CD14-positive monocyte (primary cell): ENCODE measurements around the gene DCUN1D3. TPM values are rescaled to one million over a fixed set of nuclear protein-coding genes. Genes with fewer than 3 reads are reported as not detected.
"Not testable (repeated sequence)": the region's sequence is repeated elsewhere in the genome, so short reads cannot be mapped to it uniquely, and the experiment has no call there.

ENCODE experiments used
- DNase-seq, 3 donors: peaks; one replicate each; pipeline ENCODE4 v3.0.0-alpha.2; 2011 to 2022
- H2AFZ ChIP-seq: 2 replicates; pipeline ENCODE4 v1.6.0; 2012; ENCODE audit warnings: mild to moderate bottlenecking, low read depth, low read length, inconsistent platforms; ENCODE audit not compliant: insufficient read depth, poor library complexity, severe bottlenecking
- H3K27ac ChIP-seq, 2 donors: 1 replicate in 1 of 2; 2 replicates in 1 of 2; pipeline ENCODE4 v1.5.1; 2012 to 2013; ENCODE audit warnings: low read length in 2 of 2, control low read depth in 1 of 2, inconsistent platforms in 1 of 2, low read depth in 1 of 2, mild to moderate bottlenecking in 1 of 2
- H3K27me3 ChIP-seq, 2 donors: one replicate each; pipeline versions ENCODE4 v1.6.0 to v1.6.1; 2011 to 2013; ENCODE audit warnings: low read length in 2 of 2; ENCODE audit not compliant: control insufficient read depth in 2 of 2, insufficient read depth in 2 of 2
- H3K36me3 ChIP-seq, 2 donors: replicated peaks in 1 of 2; 1 replicate in 1 of 2; 2 replicates in 1 of 2; pipeline versions ENCODE4 v1.5.1 to v1.6.1; 2012 to 2013; ENCODE audit warnings: low read length in 2 of 2, control low read depth in 1 of 2, inconsistent platforms in 1 of 2, mild to moderate bottlenecking in 1 of 2; ENCODE audit not compliant: insufficient read depth in 2 of 2, control insufficient read depth in 1 of 2
- H3K4me1 ChIP-seq, 2 donors: 1 replicate in 1 of 2; 2 replicates in 1 of 2; pipeline versions ENCODE4 v1.5.1 to v1.6.1; 2012 to 2013; ENCODE audit warnings: low read length in 2 of 2, control low read depth in 1 of 2, inconsistent platforms in 1 of 2, mild to moderate bottlenecking in 1 of 2, moderate library complexity in 1 of 2; ENCODE audit not compliant: insufficient read depth in 2 of 2, control insufficient read depth in 1 of 2
- H3K4me2 ChIP-seq: replicated peaks from 2 replicates; pipeline ENCODE3; 2012; ENCODE audit warnings: low read length, moderate library complexity, mild to moderate bottlenecking; ENCODE audit not compliant: poor library complexity, severe bottlenecking; ENCODE audit errors: extremely low read depth
- H3K4me3 ChIP-seq, 3 experiments: fragments of 200-600 bp in 1 of 3; sonication (generic) in 1 of 3; replicated peaks in 1 of 3; 1 replicate in 2 of 3; 2 replicates in 1 of 3; pipeline ENCODE4 v1.5.1; 2011 to 2013; ENCODE audit warnings: low read length in 3 of 3, mild to moderate bottlenecking in 3 of 3, control low read depth in 2 of 3, low read depth in 2 of 3, inconsistent platforms in 1 of 3, moderate library complexity in 1 of 3
- H3K79me2 ChIP-seq: 2 replicates; pipeline ENCODE4 v1.6.0; 2012; ENCODE audit warnings: mild to moderate bottlenecking, control low read depth, inconsistent platforms, low read length, moderate library complexity; ENCODE audit not compliant: insufficient read depth
- H3K9ac ChIP-seq: 2 replicates; pipeline ENCODE4 v1.6.0; 2017; ENCODE audit warnings: low read length, mild to moderate bottlenecking; ENCODE audit not compliant: insufficient read depth, poor library complexity, severe bottlenecking
- H3K9me3 ChIP-seq, 2 donors: replicated peaks in 1 of 2; 1 replicate in 1 of 2; 2 replicates in 1 of 2; pipeline versions ENCODE4 v1.5.1 to v1.6.1; 2012 to 2013; ENCODE audit warnings: low read length in 2 of 2, control low read depth in 1 of 2; ENCODE audit not compliant: control insufficient read depth in 1 of 2, insufficient read depth in 1 of 2
- H4K20me1 ChIP-seq: 2 replicates; pipeline ENCODE4 v1.6.0; 2012; ENCODE audit warnings: mild to moderate bottlenecking, low read length, control low read depth, moderate library complexity; ENCODE audit not compliant: insufficient read depth
- H3K27ac Mint-ChIP-seq, 7 donors: one replicate each; pipeline ENCODE4 v1.8.0; 2020; ENCODE audit warnings: mild to moderate bottlenecking in 7 of 7, mixed read lengths in 7 of 7, moderate library complexity in 6 of 7, inconsistent platforms in 2 of 7
- H3K27me3 Mint-ChIP-seq, 3 donors: one replicate each; pipeline ENCODE4 v1.8.0; 2021 to 2022; ENCODE audit warnings: low read depth in 3 of 3, mild to moderate bottlenecking in 3 of 3, mixed read lengths in 3 of 3, moderate library complexity in 3 of 3, inconsistent platforms in 1 of 3
- H3K36me3 Mint-ChIP-seq, 2 donors: one replicate each; pipeline ENCODE4 v1.8.0; 2020; ENCODE audit warnings: mixed read lengths in 2 of 2, inconsistent platforms in 1 of 2, mild to moderate bottlenecking in 1 of 2
- H3K4me1 Mint-ChIP-seq: one replicate; pipeline ENCODE4 v1.8.0; 2020; ENCODE audit warnings: mild to moderate bottlenecking, mixed read lengths
- H3K4me3 Mint-ChIP-seq, 2 donors: one replicate each; pipeline ENCODE4 v1.8.0; 2020; ENCODE audit warnings: mild to moderate bottlenecking in 2 of 2, mixed read lengths in 2 of 2, moderate library complexity in 1 of 2
- H3K9me3 Mint-ChIP-seq, 7 donors: one replicate each; pipeline ENCODE4 v1.8.0; 2020 to 2022; ENCODE audit warnings: mixed read lengths in 7 of 7, mild to moderate bottlenecking in 6 of 7, moderate library complexity in 6 of 7, inconsistent platforms in 2 of 7
- CTCF ChIP-seq: fragments of 200-600 bp; IDR thresholded peaks from one replicate; pipeline ENCODE4 v1.8.0; 2022; ENCODE audit warnings: antibody characterized with exemption, mild to moderate bottlenecking
- WGBS: methylation state at CpG from one replicate; pipeline ENCODE4 v1.1.5; 2013; ENCODE audit warnings: missing lambda C conversion rate; ENCODE audit not compliant: insufficient coverage; 5-methylcytosine and 5-hydroxymethylcytosine counted together
- intact Hi-C, 2 donors: fragments of 100-400 bp; cut with micrococcal nuclease; formaldehyde crosslinking; loops; one replicate each; pipeline versions ENCODE4 v1.15.0 to v1.15.1; 2023
- polyA plus RNA-seq, 3 donors: library from polyadenylated mRNA; depleted of rRNA in 1 of 3; unstranded in 2 of 3; stranded (reverse) in 1 of 3; fragments of 300-500 nt in 2 of 3; fragments of >200 nt in 1 of 3; fragmentation: Illumina TruSeq in 2 of 3; gene quantifications; 1 replicate in 2 of 3; 2 replicates in 1 of 3; pipeline ENCODE4 v1.2.3, GENCODE V29; 2012 to 2021

Gene DCUN1D3
- polyA plus RNA-seq, 3 donors: 1.0 to 3.4 (median 1.3) TPM

- H3K27ac Mint-ChIP-seq: no peak overlapping the region
- H3K9ac ChIP-seq: no peak overlapping the region
- H3K4me3 Mint-ChIP-seq: no peak overlapping the region
- no peaks in the 10 kb centered on the region for H3K4me1 ChIP-seq
- no peaks in the 10 kb centered on the region for H3K36me3 Mint-ChIP-seq
- no peaks in the 10 kb centered on the region for H3K9me3 Mint-ChIP-seq
- intact Hi-C loops: loop anchor here in 1 of 2 donors (10.0 kb wide), 1 partner anchor 66 kb away; no protein-coding TSS in a partner anchor
- no peaks in the 10 kb centered on the region for H3K79me2 ChIP-seq
- H3K4me3 ChIP-seq: no peak overlapping the region
- TF ChIP-seq CTCF: no peak
- no peak overlapping the region for H2AFZ ChIP-seq
- no peaks in the 10 kb centered on the region for H3K4me1 Mint-ChIP-seq
- H3K27me3 ChIP-seq: no peaks in the 10 kb centered on the region
- no peaks in the 10 kb centered on the region for H3K36me3 ChIP-seq
- no peak overlapping the region for H3K4me2 ChIP-seq
- H3K9me3 ChIP-seq: no peaks in the 10 kb centered on the region
- no peak for DNase-seq
- H4K20me1 ChIP-seq: no peaks in the 10 kb centered on the region
- H3K27ac ChIP-seq: no peak overlapping the region
- H3K27me3 Mint-ChIP-seq: peaks cover 2 to 3% (median 2%) of the 10 kb centered on the region in 3 donors
- WGBS: 96% methylated on average over 4 of the region's 5 CpGs
Measured at GRCh38 chr16:20931066-20931600, 31.0 kb upstream of the DCUN1D3 start.

- intact Hi-C loops: loop anchor here in 1 of 2 donors (10.0 kb wide), 1 partner anchor 66 kb away; no protein-coding TSS in a partner anchor
- H3K9ac ChIP-seq: no peak overlapping the region
- H2AFZ ChIP-seq: no peak overlapping the region
- H3K27me3 ChIP-seq: no peaks in the 10 kb centered on the region
- H3K4me3 ChIP-seq: no peak overlapping the region
- Mint-ChIP-seq H3K4me1 (no peaks in the 10 kb centered on the region), H3K27me3 (peaks cover 0 to 2% (median 1%) of the 10 kb centered on the region in 3 donors), H3K4me3 (no peak overlapping the region), H3K36me3 (peaks cover 2 to 5% of the 10 kb centered on the region in 2 donors), H3K9me3 (no peaks in the 10 kb centered on the region), H3K27ac (no peak overlapping the region)
- no peak overlapping the region for H3K27ac ChIP-seq
- no peak for DNase-seq
- no peak for TF ChIP-seq CTCF
- H3K4me1 ChIP-seq: no peaks in the 10 kb centered on the region
- WGBS: no CpG with 5 or more reads among the region's 1 CpG
- no peaks in the 10 kb centered on the region for H3K79me2 ChIP-seq
- no peaks in the 10 kb centered on the region for H4K20me1 ChIP-seq
- no peaks in the 10 kb centered on the region for H3K36me3 ChIP-seq
- H3K4me2 ChIP-seq: no peak overlapping the region
- no peaks in the 10 kb centered on the region for H3K9me3 ChIP-seq
Measured at GRCh38 chr16:20930365-20930690, 30.2 kb upstream of the DCUN1D3 start.

GRCh38 chr16:20929676-20930364, 29.7 kb upstream of the DCUN1D3 start:
- H3K4me1 ChIP-seq, H3K9ac ChIP-seq, H3K79me2 ChIP-seq, H3K27me3 Mint-ChIP-seq, H3K4me2 ChIP-seq, H3K27ac ChIP-seq, H4K20me1 ChIP-seq, H3K36me3 Mint-ChIP-seq, H3K9me3 ChIP-seq, H3K4me1 Mint-ChIP-seq, H3K4me3 Mint-ChIP-seq, H3K4me3 ChIP-seq, DNase-seq, H3K9me3 Mint-ChIP-seq, H3K27ac Mint-ChIP-seq, H3K36me3 ChIP-seq, H2AFZ ChIP-seq, H3K27me3 ChIP-seq: not testable (repeated sequence)
- intact Hi-C loops: loop anchor here in 1 of 2 donors (10.0 kb wide), 1 partner anchor 65 kb away; no protein-coding TSS in a partner anchor
- WGBS: 89% methylated on average over 7 of the region's 10 CpGs
